HL-60 (cell line): Measurements from ENCODE around the gene ZNF280C.

ENCODE experiments used
- CTCF ChIP-seq: IDR thresholded peaks from one replicate; pipeline ENCODE4 v1.5.1; 2011; ENCODE audit warnings: low read length, control low read depth, inconsistent platforms; ENCODE audit not compliant: insufficient read depth
- POLR2AphosphoS5 ChIP-seq: IDR thresholded peaks from 2 replicates; pipeline ENCODE4 v1.6.1; 2012; ENCODE audit warnings: low read depth

GRCh38 chrX:130184857-130185256, 83.8 kb downstream of the ZNF280C start:
- TF ChIP-seq CTCF (no peak), POLR2AphosphoS5 (no peak)
